A673 (cell line): ENCODE results near the gene MRPS2.

Source experiments
- EZH2 ChIP-seq: fragments of 200-600 bp; sonication (generic); IDR thresholded peaks from 2 replicates; pipeline ENCODE4 v1.6.1; 2017; ENCODE audit warnings: borderline replicate concordance, low read depth, mild to moderate bottlenecking, mixed read lengths, antibody characterized with exemption, low read length; ENCODE audit not compliant: poor library complexity, severe bottlenecking
- TF ChIP-seq, protein P1 (sequence below): fragments of 300-800, 200-600 bp; sonication (generic); conservative IDR thresholded peaks from 2 replicates; pipeline ENCODE4 v1.5.1; 2017; ENCODE audit warnings: low read depth, mild to moderate bottlenecking, antibody characterized with exemption, low read length, moderate library complexity, mixed read lengths

GRCh38 chr9:135551031-135551430 is 50.5 kb downstream of the MRPS2 start:
- TF ChIP-seq EZH2, result no peak
- TF ChIP-seq, protein P1, sequence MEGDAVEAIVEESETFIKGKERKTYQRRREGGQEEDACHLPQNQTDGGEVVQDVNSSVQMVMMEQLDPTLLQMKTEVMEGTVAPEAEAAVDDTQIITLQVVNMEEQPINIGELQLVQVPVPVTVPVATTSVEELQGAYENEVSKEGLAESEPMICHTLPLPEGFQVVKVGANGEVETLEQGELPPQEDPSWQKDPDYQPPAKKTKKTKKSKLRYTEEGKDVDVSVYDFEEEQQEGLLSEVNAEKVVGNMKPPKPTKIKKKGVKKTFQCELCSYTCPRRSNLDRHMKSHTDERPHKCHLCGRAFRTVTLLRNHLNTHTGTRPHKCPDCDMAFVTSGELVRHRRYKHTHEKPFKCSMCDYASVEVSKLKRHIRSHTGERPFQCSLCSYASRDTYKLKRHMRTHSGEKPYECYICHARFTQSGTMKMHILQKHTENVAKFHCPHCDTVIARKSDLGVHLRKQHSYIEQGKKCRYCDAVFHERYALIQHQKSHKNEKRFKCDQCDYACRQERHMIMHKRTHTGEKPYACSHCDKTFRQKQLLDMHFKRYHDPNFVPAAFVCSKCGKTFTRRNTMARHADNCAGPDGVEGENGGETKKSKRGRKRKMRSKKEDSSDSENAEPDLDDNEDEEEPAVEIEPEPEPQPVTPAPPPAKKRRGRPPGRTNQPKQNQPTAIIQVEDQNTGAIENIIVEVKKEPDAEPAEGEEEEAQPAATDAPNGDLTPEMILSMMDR, result no peak
